ENCODE results near the gene NDUFAF8.

The NDUFAF8 gene

DNA sequence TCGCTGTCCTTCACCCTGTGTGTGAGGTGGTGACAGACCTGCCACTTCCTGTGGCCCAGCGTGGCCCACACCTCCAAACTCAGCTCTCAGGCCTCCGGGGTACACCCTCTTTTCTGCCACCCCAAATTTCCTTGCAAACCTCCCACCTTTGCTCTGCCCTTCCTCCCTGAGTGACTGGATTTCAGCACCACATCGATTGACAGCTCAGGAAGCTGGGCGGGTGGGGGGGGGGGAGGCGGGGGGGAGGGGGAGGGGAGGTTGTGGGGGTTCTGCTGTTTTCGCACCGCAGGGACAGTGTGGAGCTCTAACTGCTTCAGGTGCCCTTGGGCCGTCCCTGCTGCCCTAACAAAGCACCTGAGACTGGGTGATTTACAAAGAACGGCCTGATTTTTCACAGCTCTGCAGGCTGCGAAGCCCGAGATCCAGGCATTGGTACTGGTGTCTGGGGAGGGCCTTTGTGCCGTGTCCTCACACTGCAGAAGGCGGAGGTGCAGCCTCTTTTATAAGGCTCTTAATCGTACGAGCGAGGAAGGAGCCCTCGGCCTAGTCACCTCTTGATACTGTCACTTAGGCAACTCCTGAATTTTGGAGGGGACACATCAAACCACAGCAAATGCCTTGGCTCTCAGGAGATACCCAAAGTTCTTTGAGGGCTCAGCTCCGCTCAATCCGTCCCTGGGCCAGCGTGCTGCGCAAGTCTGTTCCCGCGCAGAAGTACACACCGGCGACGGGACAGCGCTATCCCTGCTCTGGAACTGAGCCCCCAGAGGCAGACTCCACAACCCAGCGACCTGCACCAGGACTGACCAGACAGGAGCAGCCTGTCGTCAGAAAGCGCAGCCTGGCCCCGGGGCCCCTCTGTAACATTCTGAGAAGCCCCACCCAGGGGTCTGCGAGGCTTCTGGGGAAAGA, 3.6 kb downstream of the NDUFAF8 start:
- Histone ChIP-seq H3K4me3 (ENCODE audit: insufficient read depth, low read length, poor library complexity, severe bottlenecking) (no peak overlapping the region), H3K9me2 (replicated peaks; ENCODE audit: insufficient read depth, low read length) (no peaks in the 10 kb centered on the region), H2AFZ (ENCODE audit: low read depth, low read length, severe bottlenecking) (no peak overlapping the region), H3K9me3 (ENCODE audit: insufficient read depth, low read length) (no peaks in the 10 kb centered on the region), H3K27me3 (ENCODE audit: low read length) (no peaks in the 10 kb centered on the region), H3K27ac (ENCODE audit: low read depth, low read length) (no peak overlapping the region), H3K79me2 (ENCODE audit: insufficient read depth, low read length) (peaks cover 27% of the 10 kb centered on the region), H3F3A (ENCODE audit: insufficient read depth) (0 out of 2 replicates have a peak, but pooled peaks cover 7% of the 10 kb centered on the region), H3K36me3 (ENCODE audit: low read length) (no peaks in the 10 kb centered on the region), H3K9ac (ENCODE audit: low read length) (no peak overlapping the region), H4K20me1 (ENCODE audit: low read depth, low read length) (no peaks in the 10 kb centered on the region), H3K4me2 (ENCODE audit: low read depth, low read length, poor library complexity, severe bottlenecking) (no peak overlapping the region)
- TF ChIP-seq, protein P1, sequence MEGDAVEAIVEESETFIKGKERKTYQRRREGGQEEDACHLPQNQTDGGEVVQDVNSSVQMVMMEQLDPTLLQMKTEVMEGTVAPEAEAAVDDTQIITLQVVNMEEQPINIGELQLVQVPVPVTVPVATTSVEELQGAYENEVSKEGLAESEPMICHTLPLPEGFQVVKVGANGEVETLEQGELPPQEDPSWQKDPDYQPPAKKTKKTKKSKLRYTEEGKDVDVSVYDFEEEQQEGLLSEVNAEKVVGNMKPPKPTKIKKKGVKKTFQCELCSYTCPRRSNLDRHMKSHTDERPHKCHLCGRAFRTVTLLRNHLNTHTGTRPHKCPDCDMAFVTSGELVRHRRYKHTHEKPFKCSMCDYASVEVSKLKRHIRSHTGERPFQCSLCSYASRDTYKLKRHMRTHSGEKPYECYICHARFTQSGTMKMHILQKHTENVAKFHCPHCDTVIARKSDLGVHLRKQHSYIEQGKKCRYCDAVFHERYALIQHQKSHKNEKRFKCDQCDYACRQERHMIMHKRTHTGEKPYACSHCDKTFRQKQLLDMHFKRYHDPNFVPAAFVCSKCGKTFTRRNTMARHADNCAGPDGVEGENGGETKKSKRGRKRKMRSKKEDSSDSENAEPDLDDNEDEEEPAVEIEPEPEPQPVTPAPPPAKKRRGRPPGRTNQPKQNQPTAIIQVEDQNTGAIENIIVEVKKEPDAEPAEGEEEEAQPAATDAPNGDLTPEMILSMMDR (IDR thresholded peaks at IDR 0.05; ENCODE audit: insufficient read depth, low read length, poor library complexity, severe bottlenecking): no peak
- TF ChIP-seq EZH2phosphoT487 (conservative IDR thresholded peaks at IDR 0.05; ENCODE audit: low read length): no peak

DNA sequence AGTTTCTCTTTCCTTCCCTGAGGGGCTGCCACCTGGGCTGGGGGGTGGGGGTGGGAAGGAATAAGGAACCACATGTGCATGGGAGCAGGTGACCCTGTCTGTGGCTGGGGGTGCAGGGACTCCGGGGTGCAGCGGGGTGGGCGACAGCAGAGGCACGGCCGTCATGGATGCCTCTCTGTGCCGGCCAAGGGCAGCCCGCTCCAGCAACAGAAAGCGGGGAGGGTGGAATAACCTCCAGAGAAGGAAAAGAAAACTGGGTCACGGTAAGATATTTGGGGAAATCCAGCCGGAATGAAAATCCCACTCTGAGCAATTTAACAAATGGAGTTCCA, 4.2 kb downstream of the NDUFAF8 start:
- no peaks in the 10 kb centered on the region for H3K27me3 ChIP-seq (ENCODE audit: low read length)
- 0 out of 2 replicates have a peak, but pooled peaks cover 7% of the 10 kb centered on the region for H3F3A ChIP-seq (ENCODE audit: insufficient read depth)
- no peaks in the 10 kb centered on the region for H3K9me3 ChIP-seq (ENCODE audit: insufficient read depth, low read length)
- no peaks in the 10 kb centered on the region for H3K36me3 ChIP-seq (ENCODE audit: low read length)
- H3K9ac ChIP-seq (ENCODE audit: low read length): no peak overlapping the region
- no peak for TF ChIP-seq EZH2phosphoT487 (conservative IDR thresholded peaks at IDR 0.05; ENCODE audit: low read length)
- TF ChIP-seq, protein P1 (IDR thresholded peaks at IDR 0.05; ENCODE audit: insufficient read depth, low read length, poor library complexity, severe bottlenecking): no peak
- H3K27ac ChIP-seq (ENCODE audit: low read depth, low read length): no peak overlapping the region
- H3K79me2 ChIP-seq (ENCODE audit: insufficient read depth, low read length): peaks cover 21% of the 10 kb centered on the region
- H4K20me1 ChIP-seq (ENCODE audit: low read depth, low read length): no peaks in the 10 kb centered on the region
- no peak overlapping the region for H2AFZ ChIP-seq (ENCODE audit: low read depth, low read length, severe bottlenecking)
- no peaks in the 10 kb centered on the region for H3K9me2 ChIP-seq (replicated peaks; ENCODE audit: insufficient read depth, low read length)
- H3K4me3 ChIP-seq (ENCODE audit: insufficient read depth, low read length, poor library complexity, severe bottlenecking): no peak overlapping the region
- no peak overlapping the region for H3K4me2 ChIP-seq (ENCODE audit: low read depth, low read length, poor library complexity, severe bottlenecking)

DNA sequence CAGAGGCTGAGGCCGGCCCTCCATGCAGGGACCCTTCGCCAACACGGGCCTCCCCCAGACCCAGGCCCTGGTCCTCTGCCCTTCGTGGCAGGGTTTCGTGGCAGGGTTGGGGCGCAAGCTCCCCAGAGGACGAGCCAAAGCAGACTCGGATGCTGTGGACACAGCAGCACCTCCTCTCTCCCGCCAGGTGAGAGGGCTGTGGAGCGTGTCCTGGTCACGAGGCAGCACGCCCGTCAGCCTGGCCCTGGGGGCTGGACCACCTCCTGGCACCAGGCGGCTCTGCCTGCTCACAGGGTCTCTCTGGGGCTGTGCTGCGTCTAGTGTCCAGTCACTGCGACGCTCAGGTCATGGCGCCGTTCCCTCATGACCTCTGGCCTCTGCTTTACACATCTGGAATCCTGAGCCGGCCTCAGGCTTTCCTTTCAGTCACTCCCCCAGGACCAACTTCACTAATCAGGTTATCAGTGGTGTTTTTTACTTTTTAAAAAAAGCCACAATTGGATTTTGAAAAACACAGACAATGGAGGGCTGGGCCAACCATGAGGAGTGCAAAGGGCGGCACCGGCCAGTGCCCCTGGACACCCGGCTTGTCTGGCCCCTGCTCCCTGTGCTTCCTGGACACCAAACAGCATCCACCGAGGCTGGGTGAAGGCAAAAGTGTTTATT, 5.4 kb downstream of the NDUFAF8 start:
- Histone ChIP-seq H3K9ac (ENCODE audit: low read length) (no peak overlapping the region), H3K27me3 (ENCODE audit: low read length) (no peaks in the 10 kb centered on the region), H4K20me1 (ENCODE audit: low read depth, low read length) (no peaks in the 10 kb centered on the region), H3K9me2 (replicated peaks; ENCODE audit: insufficient read depth, low read length) (no peaks in the 10 kb centered on the region), H3K36me3 (ENCODE audit: low read length) (no peaks in the 10 kb centered on the region), H3K9me3 (ENCODE audit: insufficient read depth, low read length) (no peaks in the 10 kb centered on the region), H3K27ac (ENCODE audit: low read depth, low read length) (no peak overlapping the region), H3K4me3 (ENCODE audit: insufficient read depth, low read length, poor library complexity, severe bottlenecking) (no peak overlapping the region), H3K4me2 (ENCODE audit: low read depth, low read length, poor library complexity, severe bottlenecking) (no peak overlapping the region), H2AFZ (ENCODE audit: low read depth, low read length, severe bottlenecking) (no peak overlapping the region), H3F3A (ENCODE audit: insufficient read depth) (0 out of 2 replicates have a peak, but pooled peaks cover 7% of the 10 kb centered on the region), H3K79me2 (ENCODE audit: insufficient read depth, low read length) (peaks cover 18% of the 10 kb centered on the region)
- no peak for TF ChIP-seq EZH2phosphoT487 (conservative IDR thresholded peaks at IDR 0.05; ENCODE audit: low read length)
- TF ChIP-seq, protein P1 (IDR thresholded peaks at IDR 0.05; ENCODE audit: insufficient read depth, low read length, poor library complexity, severe bottlenecking): no peak
